Endothelial cell of umbilical vein (primary cell): Measurements from ENCODE around the gene PTPRK. TPM values are rescaled to one million over a fixed set of nuclear protein-coding genes. Genes with fewer than 3 reads are reported as not detected.

Experiments
- BruUV-seq: library from RNA; stranded (reverse); fragments of 400-500 nt; replicated peaks from 2 replicates; lab custom pipeline; 2021; lab: Mats Ljungman, UMichigan
- CTCF ChIA-PET: fragments of 300-600, 350-600 bp; sonication (Branson Sonifier 250); formaldehyde crosslinking; loops from one replicate; lab custom pipeline; 2021; ENCODE audit warnings: antibody characterized with exemption, inconsistent platforms; lab: Charles Lee
- POLR2A ChIA-PET: fragments of 300-600, 350-600 bp; sonication (Branson Sonifier 250); formaldehyde crosslinking; loops from one replicate; lab custom pipeline; 2021; ENCODE audit warnings: antibody characterized with exemption, inconsistent platforms; lab: Charles Lee
- DNase-seq: peaks from one replicate; pipeline ENCODE4 v3.0.0-alpha.2; 2011; ENCODE audit warnings: low read depth, low spot score
- FAIRE-seq: peaks from 2 replicates; lab custom pipeline; 2011; peaks lifted over from hg19 to GRCh38; lab: Jason Lieb, UNC
- H2AFZ ChIP-seq: 2 replicates; pipeline ENCODE4 v1.6.0; 2012; ENCODE audit warnings: low read depth, low read length, control low read depth, inconsistent platforms
- H3K27ac ChIP-seq: 2 replicates; pipeline ENCODE4 v1.5.1; 2011; ENCODE audit warnings: low read depth, mild to moderate bottlenecking, control low read depth, low read length, moderate library complexity; ENCODE audit not compliant: insufficient read depth
- H3K27me3 ChIP-seq, 2 experiments: 2 replicates each; pipeline versions ENCODE4 v1.6.0 to v1.6.1; 2011; ENCODE audit warnings: low read length in 2 of 2, mixed read lengths in 1 of 2; ENCODE audit not compliant: control insufficient read depth in 2 of 2, insufficient read depth in 2 of 2
- H3K36me3 ChIP-seq, 2 experiments: 2 replicates in 1 of 2; 3 replicates in 1 of 2; pipeline ENCODE4 v1.5.1; 2011; ENCODE audit warnings: low read length in 2 of 2, mild to moderate bottlenecking in 1 of 2, moderate library complexity in 1 of 2; ENCODE audit not compliant: control insufficient read depth in 2 of 2, insufficient read depth in 2 of 2; ENCODE audit errors: extremely low read depth in 1 of 2
- H3K4me1 ChIP-seq: 3 replicates; pipeline ENCODE4 v1.5.1; 2011; ENCODE audit warnings: mild to moderate bottlenecking, low read length; ENCODE audit not compliant: control insufficient read depth, insufficient read depth; ENCODE audit errors: extremely low read depth
- H3K4me2 ChIP-seq: 2 replicates; pipeline ENCODE4 v1.6.1; 2011; ENCODE audit warnings: low read length, control low read depth, mixed read lengths; ENCODE audit not compliant: insufficient read depth
- H3K4me3 ChIP-seq, 3 experiments: fragments of 200-600 bp in 1 of 3; sonication (generic), shearing (Covaris generic) in 1 of 3; replicated peaks in 1 of 3; 2 replicates each; pipeline ENCODE4 v1.5.1; 2011 to 2016; ENCODE audit warnings: control low read depth in 3 of 3, low read length in 3 of 3, mild to moderate bottlenecking in 2 of 3, inconsistent platforms in 1 of 3, low read depth in 1 of 3, moderate library complexity in 1 of 3; ENCODE audit not compliant: insufficient read depth in 1 of 3
- H3K79me2 ChIP-seq: 2 replicates; pipeline ENCODE4 v1.6.0; 2012; ENCODE audit warnings: low read length, inconsistent platforms; ENCODE audit not compliant: control insufficient read depth, insufficient read depth
- H3K9ac ChIP-seq: replicated peaks from 2 replicates; pipeline ENCODE3; 2011; ENCODE audit warnings: low read length, control low read depth; ENCODE audit not compliant: insufficient read depth; ENCODE audit errors: extremely low read depth
- H3K9me1 ChIP-seq: replicated peaks from 3 replicates; pipeline ENCODE4 v1.6.0; 2011; ENCODE audit warnings: mild to moderate bottlenecking, low read length; ENCODE audit not compliant: control insufficient read depth, insufficient read depth; ENCODE audit errors: extremely low read depth
- H3K9me3 ChIP-seq: replicated peaks from 2 replicates; pipeline ENCODE4 v1.5.1; 2012; ENCODE audit warnings: low read length, inconsistent platforms; ENCODE audit not compliant: control insufficient read depth, insufficient read depth
- H4K20me1 ChIP-seq: replicated peaks from 2 replicates; pipeline ENCODE3; 2011; ENCODE audit warnings: mild to moderate bottlenecking, low read length; ENCODE audit not compliant: control insufficient read depth, insufficient read depth; ENCODE audit errors: extremely low read depth
- EZH2 ChIP-seq: IDR thresholded peaks from 2 replicates; pipeline ENCODE4 v1.6.1; 2012; ENCODE audit warnings: borderline replicate concordance, low read depth, mild to moderate bottlenecking, moderate library complexity, low read length, inconsistent platforms; ENCODE audit not compliant: severe bottlenecking
- FOS ChIP-seq: IDR thresholded peaks from 2 replicates; pipeline ENCODE4 v1.6.1; 2011; ENCODE audit warnings: mild to moderate bottlenecking, low read length, moderate library complexity, borderline replicate concordance; ENCODE audit not compliant: insufficient read depth
- GATA2 ChIP-seq: IDR thresholded peaks from 2 replicates; pipeline ENCODE4 v1.7.0; 2011; ENCODE audit warnings: low read depth, mild to moderate bottlenecking, moderate library complexity, mixed read lengths, low read length; ENCODE audit not compliant: insufficient read length, insufficient read depth
- JUN ChIP-seq: IDR thresholded peaks from 2 replicates; pipeline ENCODE4 v1.6.1; 2011; ENCODE audit warnings: borderline replicate concordance, low read depth; ENCODE audit not compliant: insufficient read length, insufficient read depth
- MAX ChIP-seq: IDR thresholded peaks from 2 replicates; pipeline ENCODE4 v1.6.1; 2011; ENCODE audit not compliant: insufficient read depth, insufficient read length
- MYC ChIP-seq: IDR thresholded peaks from one replicate; pipeline ENCODE4 v1.6.1; 2011; ENCODE audit warnings: mild to moderate bottlenecking, low read depth, low read length
- POLR2A ChIP-seq: IDR thresholded peaks from 2 replicates; pipeline ENCODE4 v1.6.1; 2012; ENCODE audit warnings: low read depth, mild to moderate bottlenecking, control low read depth, low read length
- dilution Hi-C: fragments of 300-500 bp; cut with MboI; formaldehyde crosslinking; loops from one replicate; pipeline ENCODE4 v1.15.0; 2019; ENCODE audit warnings: low sequenced_read_pairs; ENCODE audit not compliant: extremely low pct_ligation_motif_present
- intact Hi-C: fragments of 100-400 bp; cut with micrococcal nuclease; formaldehyde crosslinking; loops from one replicate; pipeline ENCODE4 v1.10.0; 2022
- polyA plus RNA-seq, 4 experiments: library from polyadenylated mRNA; depleted of rRNA in 3 of 4; stranded (reverse) in 3 of 4; unstranded in 1 of 4; fragments of >200 nt; gene quantifications; 2 replicates each; pipeline versions ENCODE4 v1.2.1 to v1.2.3, GENCODE V29; 2011 to 2012; ENCODE audit warnings: missing spikeins in 1 of 4
- total RNA-seq: library from RNA; stranded (reverse); gene quantifications from 2 replicates; pipeline ENCODE4 v1.2.3, GENCODE V29; 2021

PTPRK gene
- total and polyA plus RNA-seq, 2 donors (not counting 3 experiments of a cell fraction or from before 2014, with no cell fraction given): 15.2 to 74.0 TPM

GRCh38 chr6:128076843-128077242 is 443.6 kb downstream of the PTPRK start:
- no peaks in the 10 kb centered on the region for H4K20me1 ChIP-seq
- no peak overlapping the region for H3K4me3 ChIP-seq
- no peaks in the 10 kb centered on the region for H3K27me3 ChIP-seq
- no peak for TF ChIP-seq MYC
- no peak for TF ChIP-seq FOS
- no peak for TF ChIP-seq JUN
- TF ChIP-seq POLR2A: no peak
- TF ChIP-seq GATA2: no peak
- no peak for TF ChIP-seq MAX
- TF ChIP-seq EZH2: no peak
- FAIRE-seq: no peak
- H3K4me2 ChIP-seq: no peak overlapping the region
- no peaks in the 10 kb centered on the region for H3K4me1 ChIP-seq
- H3K27ac ChIP-seq: no peak overlapping the region
- POLR2A ChIA-PET: no interaction called here
- CTCF ChIA-PET: no interaction called here
- no peak for DNase-seq
- no peaks in the 10 kb centered on the region for H3K79me2 ChIP-seq
- no peak overlapping the region for H3K9ac ChIP-seq
- dilution Hi-C loops (no loop called here), intact Hi-C loops (no loop called here)
- H3K9me1 ChIP-seq: no peaks in the 10 kb centered on the region
- no peaks in the 10 kb centered on the region for H3K9me3 ChIP-seq
- H3K36me3 ChIP-seq: peaks cover 0 to 2% of the 10 kb centered on the region in 2 experiments
- H2AFZ ChIP-seq: no peak overlapping the region
- BruUV-seq: no TSS peak

- Histone ChIP-seq H3K9me1 (no peaks in the 10 kb centered on the region), H4K20me1 (no peaks in the 10 kb centered on the region), H3K4me1 (no peaks in the 10 kb centered on the region), H3K9ac (no peak overlapping the region), H3K9me3 (no peaks in the 10 kb centered on the region), H3K27me3 (no peaks in the 10 kb centered on the region), H3K27ac (no peak overlapping the region), H3K36me3 (peaks cover 0 to 2% of the 10 kb centered on the region in 2 experiments), H3K79me2 (no peaks in the 10 kb centered on the region), H2AFZ (no peak overlapping the region), H3K4me3 (no peak overlapping the region), H3K4me2 (no peak overlapping the region)
- FAIRE-seq: no peak
- POLR2A ChIA-PET: no interaction called here
- dilution Hi-C loops: no loop called here
- no peak for TF ChIP-seq FOS
- TF ChIP-seq GATA2: no peak
- no peak for TF ChIP-seq JUN
- TF ChIP-seq MAX: no peak
- no peak for TF ChIP-seq EZH2
- BruUV-seq: no TSS peak
- no peak for DNase-seq
- intact Hi-C loops: no loop called here
- CTCF ChIA-PET: no interaction called here
Observed at GRCh38 chr6:128074567-128074966, 445.8 kb downstream of the PTPRK start.
